NCI-H226 (cell line): ENCODE data around the gene PDE3B.
A peak's percentile ranks its signal among the peaks of the same experiment; 100 is the strongest.
"Not testable (repeated sequence)": the region's sequence is repeated elsewhere in the genome, so short reads cannot be mapped to it uniquely, and the experiment has no call there.

ENCODE experiments used
- DNase-seq: peaks from one replicate; pipeline ENCODE4 v3.0.0-alpha.2; 2015

The PDE3B gene

GRCh38 chr11:14750911-14751310 is 107.3 kb downstream of the PDE3B start:
- no peak for DNase-seq

GRCh38 chr11:14751975-14752407 is 108.4 kb downstream of the PDE3B start:
- DNase-seq = no peak

- no peak for DNase-seq
These were observed 111.5 kb downstream of the PDE3B start for GRCh38 chr11:14755140-14755539.

- DNase-seq = no peak
These were observed 112.7 kb downstream of the PDE3B start for GRCh38 chr11:14756349-14756748.

GRCh38 chr11:14759300-14760012 is 115.9 kb downstream of the PDE3B start:
- DNase-seq = not testable (repeated sequence)

GRCh38 chr11:14764179-14764578 is 120.6 kb downstream of the PDE3B start:
- DNase-seq = no peak

GRCh38 chr11:14764579-14765527 is 121.2 kb downstream of the PDE3B start:
- peak; percentile 17 for DNase-seq

- DNase-seq = no peak
These were observed 123.0 kb downstream of the PDE3B start for GRCh38 chr11:14766585-14766984.

GRCh38 chr11:14768526-14769188 is 125.1 kb downstream of the PDE3B start:
- DNase-seq = no peak

- no peak for DNase-seq
These were observed 130.2 kb downstream of the PDE3B start for GRCh38 chr11:14773755-14774154.

GRCh38 chr11:14774721-14775120 is 131.1 kb downstream of the PDE3B start:
- no peak for DNase-seq

GRCh38 chr11:14775897-14776296 is 132.3 kb downstream of the PDE3B start:
- no peak for DNase-seq

GRCh38 chr11:14778460-14778859 is 134.9 kb downstream of the PDE3B start:
- not testable (repeated sequence) for DNase-seq

GRCh38 chr11:14783788-14784187 is 140.2 kb downstream of the PDE3B start:
- no peak for DNase-seq

- no peak for DNase-seq
These were observed 140.6 kb downstream of the PDE3B start for GRCh38 chr11:14784230-14784629.

- DNase-seq = no peak
These were observed 146.4 kb downstream of the PDE3B start for GRCh38 chr11:14789879-14790484.

- no peak for DNase-seq
These were observed 149.9 kb downstream of the PDE3B start for GRCh38 chr11:14793546-14793945.

GRCh38 chr11:14796028-14796427 is 152.4 kb downstream of the PDE3B start:
- DNase-seq = not testable (repeated sequence)

GRCh38 chr11:14803846-14804245 is 160.2 kb downstream of the PDE3B start:
- DNase-seq = no peak

GRCh38 chr11:14809466-14809865 is 165.9 kb downstream of the PDE3B start:
- no peak for DNase-seq

GRCh38 chr11:14812757-14813156 is 169.2 kb downstream of the PDE3B start:
- no peak for DNase-seq

GRCh38 chr11:14813516-14813915 is 169.9 kb downstream of the PDE3B start:
- DNase-seq = no peak

- no peak for DNase-seq
These were observed 175.2 kb downstream of the PDE3B start for GRCh38 chr11:14818779-14819178.
